HEK293 (cell line): ENCODE data around the gene CLCN2.

Experiments
- CTCF ChIP-seq: fragments of 450-650 bp; formaldehyde crosslinking; IDR thresholded peaks from 2 replicates; pipeline ENCODE4 v1.5.1; 2016; ENCODE audit warnings: missing biosample characterization, missing genetic modification characterization
- SCRT2 ChIP-seq: fragments of 450-650 bp; formaldehyde crosslinking; IDR thresholded peaks from 2 replicates; pipeline ENCODE4 v1.5.1; 2016; ENCODE audit warnings: missing biosample characterization, missing genetic modification characterization
- YY1 ChIP-seq: fragments of 450-650 bp; formaldehyde crosslinking; IDR thresholded peaks from 2 replicates; pipeline ENCODE4 v1.5.1; 2018; ENCODE audit warnings: missing biosample characterization, missing genetic modification characterization
- ZBTB10 ChIP-seq: fragments of 450-650 bp; formaldehyde crosslinking; IDR thresholded peaks from 2 replicates; pipeline ENCODE4 v1.5.1; 2016; ENCODE audit warnings: missing biosample characterization, missing genetic modification characterization
- ZNF2 ChIP-seq: fragments of 450-650 bp; formaldehyde crosslinking; IDR thresholded peaks from 2 replicates; pipeline ENCODE4 v1.5.1; 2016; ENCODE audit warnings: missing biosample characterization, missing genetic modification characterization

GRCh38 chr3:184354121-184354728 lies 7.2 kb downstream of the CLCN2 start:
- TF ChIP-seq YY1 (no peak), CTCF (tag by site-specific recombination) (peak; percentile 54; the same call in 1 of the 2 replicates), SCRT2 (no peak), ZBTB10 (tag by site-specific recombination) (no peak), ZNF2 (tag by site-specific recombination) (no peak)
